HG02870 (cell line): Measurements from ENCODE around the gene JAKMIP3.
"Not testable (repeated sequence)": the region's sequence is repeated elsewhere in the genome, so short reads cannot be mapped to it uniquely, and the experiment has no call there.

Experiments
- ATAC-seq: cut with Tn5 transposase; IDR thresholded peaks from one replicate; pipeline ENCODE4 v1.9.1; 2021; ENCODE audit warnings: mild to moderate bottlenecking, moderate library complexity; ENCODE audit not compliant: unreplicated experiment

Gene JAKMIP3

DNA sequence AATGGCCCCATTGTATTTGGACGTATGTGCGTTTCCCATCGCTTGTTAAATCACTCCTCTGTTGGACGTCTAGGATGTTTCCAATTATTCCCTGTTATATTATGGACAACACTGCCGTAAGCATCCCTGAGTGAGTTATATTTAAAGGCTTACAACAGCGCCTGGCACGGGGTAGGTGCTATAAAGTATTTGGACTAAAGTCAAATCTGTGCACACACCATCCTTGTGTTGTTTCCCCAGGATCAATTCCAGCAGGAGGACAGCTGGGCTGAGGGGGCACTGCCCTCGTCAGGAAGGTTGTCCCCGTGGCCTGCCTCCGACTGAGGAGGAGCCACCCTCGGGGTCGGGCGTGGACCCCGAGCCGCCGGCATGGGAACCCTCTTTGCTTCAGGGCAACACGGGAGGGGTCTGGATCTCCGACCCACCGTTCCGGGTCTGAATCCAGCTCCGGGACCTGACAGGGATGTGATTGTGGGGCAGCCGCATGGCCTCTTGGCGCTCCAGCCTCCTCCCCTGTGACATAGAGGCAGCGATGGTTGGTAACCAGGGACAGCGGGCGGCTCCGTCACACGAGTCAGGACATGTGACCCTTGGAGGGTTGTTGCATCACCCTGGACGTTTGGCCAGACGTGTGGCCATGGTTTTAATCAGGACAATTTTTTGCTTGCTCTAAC lies 1.5 kb upstream of the JAKMIP3 start:
- ATAC-seq = no peak

DNA sequence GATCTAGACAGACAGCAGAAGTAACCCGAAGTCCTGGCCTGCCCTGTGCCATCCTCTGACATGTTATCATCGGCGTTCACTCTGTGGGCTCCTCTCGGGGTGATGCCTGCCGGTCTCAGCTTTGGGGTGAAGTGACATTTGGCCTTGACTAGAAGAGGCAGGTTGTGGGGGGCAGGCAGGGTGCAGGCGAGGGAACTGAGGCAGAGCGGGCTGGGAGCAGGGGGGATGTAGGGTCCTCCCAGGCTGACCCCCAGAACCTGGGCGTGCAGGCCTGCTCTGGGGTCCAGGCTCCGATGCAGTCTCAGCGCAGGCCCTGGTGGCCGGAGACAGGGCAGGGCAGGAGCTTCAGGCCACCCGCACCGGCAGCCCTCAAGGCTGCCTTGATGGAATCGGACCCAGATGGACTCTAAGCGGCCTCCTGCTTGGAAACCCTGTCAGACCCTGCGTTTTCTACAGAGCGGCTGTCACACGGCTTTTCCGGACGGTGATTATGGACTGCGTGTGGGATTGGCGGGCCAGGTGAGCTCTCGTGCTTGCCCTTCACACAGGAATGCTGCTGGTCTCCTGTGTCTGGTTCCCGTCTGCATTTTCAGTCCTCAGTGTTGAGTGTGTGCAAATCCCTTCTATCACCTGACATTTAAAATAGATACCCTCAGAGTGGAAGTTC lies 842 bp upstream of the JAKMIP3 start:
- ATAC-seq = no peak

DNA sequence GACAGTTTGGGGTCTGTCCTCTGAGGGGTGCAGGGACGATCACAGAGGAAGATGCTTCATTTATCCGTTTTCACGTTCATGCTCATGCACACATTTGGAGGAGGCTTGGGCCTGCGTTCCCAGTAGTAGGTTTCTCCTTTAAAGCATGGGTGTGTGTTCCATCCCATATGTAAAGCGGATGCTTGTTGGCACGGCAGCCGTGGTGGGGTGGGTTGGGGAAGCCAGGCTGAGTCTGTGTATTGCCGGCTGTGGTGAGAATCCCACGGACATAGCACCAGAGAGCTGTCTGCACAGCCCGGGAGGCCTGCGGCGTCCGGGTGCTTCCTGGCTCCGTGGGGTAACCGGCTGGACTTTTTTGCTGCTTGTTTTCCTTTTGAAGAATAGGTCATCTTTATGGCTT lies 440 bp downstream of the JAKMIP3 start:
- no peak for ATAC-seq

GRCh38 chr10:132066812-132067211 lies 1.1 kb downstream of the JAKMIP3 start:
- no peak for ATAC-seq

DNA sequence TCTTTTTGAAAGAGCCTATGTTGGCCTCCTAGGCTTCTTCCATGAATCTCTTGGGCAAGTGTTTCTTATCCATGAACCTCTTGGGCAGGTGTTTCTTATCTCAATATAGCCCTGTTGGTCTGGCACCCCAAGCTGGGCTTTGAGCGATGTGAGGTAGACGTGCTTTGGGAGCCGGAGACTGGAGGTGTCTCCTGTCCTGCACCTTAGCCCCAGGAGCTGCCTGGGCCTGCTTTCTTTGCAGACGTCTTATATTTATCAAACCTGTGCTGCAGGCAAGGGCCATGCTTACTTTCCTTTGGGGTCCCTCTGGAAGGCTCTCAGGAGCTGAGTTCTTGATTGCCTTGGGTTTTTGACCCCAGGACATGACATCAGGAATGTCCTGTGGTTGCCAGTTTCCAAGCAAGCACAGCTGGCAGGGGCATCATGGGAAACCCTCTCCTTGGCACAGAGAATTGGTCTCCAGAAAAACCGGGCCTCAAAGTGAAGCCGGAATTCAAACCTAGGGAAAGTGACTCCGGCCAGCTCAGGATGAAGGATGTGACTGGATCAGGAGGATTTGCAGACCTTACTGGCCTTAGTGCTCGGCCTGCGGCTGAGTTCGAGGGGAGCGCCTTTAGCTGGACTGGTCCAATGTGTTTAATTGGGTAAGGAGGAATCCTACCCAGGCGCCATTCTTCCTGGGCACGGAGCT lies 2.8 kb downstream of the JAKMIP3 start:
- no peak for ATAC-seq

GRCh38 chr10:132069122-132069848 lies 3.5 kb downstream of the JAKMIP3 start:
- ATAC-seq = no peak

DNA sequence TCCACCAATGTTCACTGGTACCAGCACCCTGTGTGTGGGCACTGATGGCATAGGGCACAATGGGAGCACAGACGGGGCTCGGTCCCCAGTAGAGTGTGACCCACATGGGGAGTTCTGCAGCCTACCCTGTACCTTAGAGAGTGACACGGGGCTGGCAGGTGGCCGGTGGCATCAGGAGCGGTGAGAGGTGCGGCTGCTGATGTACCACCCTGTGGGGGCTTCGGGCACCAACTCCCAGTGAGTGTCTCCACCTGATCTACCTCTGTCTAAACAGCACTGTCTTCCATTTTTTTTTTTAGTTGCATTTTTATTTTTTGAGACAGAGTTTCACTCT lies 4.1 kb downstream of the JAKMIP3 start:
- ATAC-seq = no peak

DNA sequence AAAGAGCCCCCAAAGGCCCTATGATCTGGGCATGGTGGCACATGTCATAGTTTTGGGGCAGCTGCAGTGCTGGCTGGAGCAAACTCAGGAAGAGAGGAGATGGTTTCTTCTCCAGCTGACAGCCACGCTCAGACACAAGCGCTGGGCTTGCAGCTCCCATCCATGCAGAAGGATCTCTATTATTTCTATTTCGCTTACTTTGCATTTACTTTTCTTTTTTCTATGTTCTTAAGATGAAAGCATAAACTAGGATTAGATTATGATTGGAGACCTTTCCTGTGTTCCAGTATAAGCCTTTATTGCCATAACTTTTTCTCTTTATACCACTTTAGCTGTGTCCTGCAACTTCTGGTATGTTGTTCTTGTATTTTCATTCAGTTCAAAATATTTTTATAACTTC lies 5.0 kb downstream of the JAKMIP3 start:
- ATAC-seq = no peak

DNA sequence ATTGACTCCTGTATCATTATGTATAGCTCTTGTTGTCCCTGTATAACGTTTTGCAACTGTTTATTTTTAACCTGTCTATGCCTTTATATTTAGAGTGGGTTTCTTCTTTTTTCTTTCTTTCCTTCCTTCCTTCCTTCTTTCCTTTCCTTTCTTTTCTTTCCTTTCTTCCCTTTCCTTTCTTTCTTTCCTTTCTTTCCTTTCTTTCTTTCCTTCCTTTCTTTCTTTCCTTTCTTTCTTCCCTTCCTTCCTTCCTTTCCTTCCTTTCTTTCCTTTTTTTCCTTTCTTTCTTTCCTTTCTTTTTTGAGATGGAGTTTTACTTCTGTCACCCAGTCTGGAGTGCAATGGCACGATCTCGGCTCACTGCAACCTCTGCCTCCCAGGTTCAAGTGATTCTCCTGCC lies 5.9 kb downstream of the JAKMIP3 start:
- ATAC-seq = no peak

- no peak for ATAC-seq
Measured at GRCh38 chr10:132075909-132076577, 10.3 kb downstream of the JAKMIP3 start.

GRCh38 chr10:132076578-132077081 lies 10.9 kb downstream of the JAKMIP3 start:
- ATAC-seq = no peak

- no peak for ATAC-seq
Measured at GRCh38 chr10:132077091-132077490, 11.3 kb downstream of the JAKMIP3 start.

- ATAC-seq = no peak
Measured at GRCh38 chr10:132078746-132079345, 13.1 kb downstream of the JAKMIP3 start.

DNA sequence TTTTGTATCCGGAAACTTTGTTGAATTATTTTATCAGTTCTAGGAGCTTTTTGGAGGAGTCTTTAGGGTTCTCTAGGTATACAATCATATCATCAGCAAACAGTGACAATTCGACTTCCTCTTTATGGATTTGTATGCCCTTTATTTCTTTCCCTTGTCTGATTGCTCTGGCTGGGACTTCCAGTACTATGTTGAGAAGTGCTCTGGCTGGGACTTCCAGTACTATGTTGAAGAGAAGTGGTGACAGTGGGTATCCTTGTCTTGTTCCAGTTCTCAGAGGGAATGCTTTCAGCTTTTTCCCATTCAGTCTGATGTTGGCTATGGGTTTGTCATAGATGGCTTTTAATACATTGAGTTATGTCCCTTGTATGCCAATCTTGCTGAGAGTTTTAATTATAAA lies 18.6 kb downstream of the JAKMIP3 start:
- not testable (repeated sequence) for ATAC-seq

DNA sequence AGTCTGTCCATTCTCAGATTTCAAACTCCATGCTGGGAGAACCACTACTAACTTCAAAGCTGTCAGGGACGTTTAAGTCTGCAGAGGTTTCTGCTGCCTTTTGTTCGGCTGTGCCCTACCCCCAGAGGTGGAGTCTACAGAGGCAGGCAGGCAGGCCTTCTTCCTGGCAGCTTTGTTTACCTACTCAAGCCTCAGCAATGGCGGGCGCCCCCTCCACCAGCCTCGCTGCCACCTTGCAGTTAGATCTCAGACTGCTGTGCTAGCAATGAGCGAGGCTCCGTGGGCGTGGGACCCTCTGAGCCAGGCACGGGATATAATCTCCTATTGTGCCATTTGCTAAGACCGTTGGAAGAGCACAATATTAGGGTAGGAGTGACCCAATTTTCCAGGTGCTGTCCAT lies 27.5 kb downstream of the JAKMIP3 start:
- ATAC-seq = not testable (repeated sequence)

DNA sequence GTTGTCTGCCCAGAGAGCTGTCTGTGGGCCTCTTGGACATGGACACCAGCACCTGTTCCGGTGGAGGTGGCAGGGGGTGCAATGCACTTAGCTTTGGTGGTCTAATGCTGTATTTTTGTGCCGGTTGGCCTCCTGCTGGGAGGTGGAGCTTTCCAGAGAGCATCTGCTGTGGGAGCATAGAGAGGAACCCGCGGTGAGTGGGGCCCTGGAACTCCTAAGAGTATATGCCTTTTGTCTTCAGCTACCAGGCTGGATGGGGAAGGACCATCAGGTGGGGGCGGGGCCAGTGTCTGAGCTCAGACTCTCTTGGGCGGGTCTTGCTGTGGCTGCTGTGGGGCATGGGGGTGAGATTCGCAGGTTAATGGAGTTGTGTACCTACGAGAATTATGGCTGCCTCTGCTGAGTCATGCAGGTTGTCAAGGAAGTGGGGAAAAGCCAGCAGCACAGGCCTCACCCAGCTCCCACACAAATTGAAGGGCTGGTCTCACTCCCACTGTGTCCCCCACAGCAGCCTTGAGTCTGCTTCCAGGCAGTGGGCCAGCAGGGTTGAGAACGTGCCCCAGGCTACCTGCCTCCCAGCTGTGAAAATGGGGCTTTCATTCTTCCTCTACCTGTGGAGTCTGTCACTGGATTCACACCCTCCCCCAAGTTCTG lies 29.0 kb downstream of the JAKMIP3 start:
- ATAC-seq = no peak

DNA sequence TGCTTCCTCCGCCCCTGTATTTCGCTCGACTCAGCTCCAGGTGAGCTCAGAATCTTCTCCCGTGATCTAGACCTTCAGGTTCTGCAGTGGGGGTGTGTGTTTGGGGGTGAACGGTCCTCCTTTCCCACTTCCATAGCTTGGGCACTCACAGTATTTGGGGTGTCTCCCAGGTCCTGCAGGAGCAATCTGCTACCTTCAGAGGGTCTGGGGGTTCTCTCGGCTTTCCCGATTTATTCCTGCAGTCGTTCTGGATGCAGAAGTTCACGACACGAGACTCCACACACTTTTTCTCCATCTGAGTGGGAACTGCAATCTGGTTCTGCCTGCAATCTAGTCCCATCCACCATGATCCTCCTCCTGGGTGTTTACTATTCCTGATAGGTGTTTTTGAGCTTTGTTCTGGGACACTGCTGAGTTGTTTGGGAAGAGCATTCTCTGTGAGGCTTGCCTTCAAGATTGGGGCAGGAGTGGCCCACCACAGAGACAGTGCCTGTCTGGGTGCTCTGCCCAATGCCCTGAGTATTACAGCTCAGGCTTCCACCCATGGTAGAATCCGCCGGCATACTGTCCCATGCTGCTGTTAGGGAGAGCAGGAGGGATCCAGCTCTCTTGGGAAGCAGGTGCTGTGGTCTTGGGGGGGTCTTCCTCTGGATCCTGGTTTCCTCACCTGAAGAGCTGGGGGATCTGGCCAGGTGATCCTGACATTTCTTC lies 29.8 kb downstream of the JAKMIP3 start:
- ATAC-seq = no peak

- ATAC-seq = no peak
Measured at GRCh38 chr10:132096223-132096622, 30.5 kb downstream of the JAKMIP3 start.

GRCh38 chr10:132096863-132097478 lies 31.2 kb downstream of the JAKMIP3 start:
- ATAC-seq = no peak
